Transverse colon (tissue), 4 donors: ENCODE data around the gene MAD2L1BP. TPM values are rescaled to one million over a fixed set of nuclear protein-coding genes. Genes with fewer than 3 reads are reported as not detected.

Experiments used
- DNase-seq: peaks from one replicate; pipeline ENCODE4 v3.0.0-alpha.2; 2019
- H3K27ac ChIP-seq, 4 donors: fragments of 200-600 bp; sonication (generic); 2 replicates each; pipeline ENCODE4 v1.5.1; 2016 to 2018; ENCODE audit warnings: inconsistent platforms in 4 of 4
- H3K27me3 ChIP-seq: fragments of 200-600 bp; sonication (generic); 2 replicates; pipeline ENCODE4 v1.5.1; 2017; ENCODE audit warnings: inconsistent platforms
- H3K36me3 ChIP-seq, 4 donors: fragments of 200-600 bp; sonication (generic); 2 replicates each; pipeline ENCODE4 v1.5.1; 2017 to 2019; ENCODE audit warnings: inconsistent platforms in 4 of 4
- H3K4me1 ChIP-seq, 4 donors: fragments of 200-600 bp; sonication (generic); 2 replicates each; pipeline ENCODE4 v1.5.1; 2017 to 2020; ENCODE audit warnings: inconsistent platforms in 4 of 4
- H3K4me3 ChIP-seq, 4 donors: fragments of 200-600 bp; sonication (generic); 1 replicate in 1 of 4; 2 replicates in 3 of 4; pipeline versions ENCODE4 v1.5.1 to v1.6.1; 2017 to 2019; ENCODE audit warnings: inconsistent platforms in 4 of 4
- H3K9me3 ChIP-seq, 2 donors: fragments of 200-600 bp; sonication (generic); 2 replicates each; pipeline ENCODE4 v1.5.1; 2017 to 2019; ENCODE audit warnings: inconsistent platforms in 2 of 2
- CTCF ChIP-seq, 5 experiments: fragments of 200-600 bp in 3 of 5; fragments of 450-650 bp in 2 of 5; sonication (generic) in 3 of 5; IDR thresholded peaks; 1 replicate in 2 of 5; 2 replicates in 3 of 5; pipeline ENCODE4 v1.5.1; 2016 to 2017; ENCODE audit warnings: antibody characterized with exemption in 5 of 5, inconsistent platforms in 3 of 5, mild to moderate bottlenecking in 2 of 5, moderate library complexity in 1 of 5
- EP300 ChIP-seq: sonication (generic); formaldehyde crosslinking; IDR thresholded peaks from one replicate; pipeline ENCODE4 v1.6.1; 2017; ENCODE audit warnings: antibody characterized with exemption, low read depth
- POLR2A ChIP-seq: fragments of 450-650 bp; IDR thresholded peaks from one replicate; pipeline ENCODE4 v1.6.1; 2016; ENCODE audit warnings: antibody characterized with exemption, mild to moderate bottlenecking, moderate library complexity
- POLR2AphosphoS5 ChIP-seq, 3 donors: sonication (generic); formaldehyde crosslinking; IDR thresholded peaks; one replicate each; pipeline ENCODE4 v1.6.1; 2016; ENCODE audit warnings: antibody characterized with exemption in 3 of 3
- WGBS, 2 donors: methylation state at CpG; one replicate each; pipeline ENCODE4 v1.1.5; 2018; ENCODE audit warnings: low coverage in 1 of 2; 5-methylcytosine and 5-hydroxymethylcytosine counted together
- in situ Hi-C, 4 donors: fragments of 200-750 bp; cut with MboI; loops; one replicate each; pipeline versions ENCODE4 v1.15.0 to v1.15.1; 2017; ENCODE audit warnings: low sequenced_read_pairs in 3 of 4, low pct_ligation_motif_present in 1 of 4, low pct_unique_long_range_greater_than_20kb in 1 of 4
- intact Hi-C: fragments of 100-400 bp; cut with DNase I; formaldehyde crosslinking; loops from one replicate; pipeline ENCODE4 v1.15.1; 2023; ENCODE audit warnings: low total_unique reads
- total RNA-seq, 4 donors: library from RNA; depleted of rRNA; stranded (reverse); fragments of >200 nt; gene quantifications; one replicate each; pipeline ENCODE4 v1.1.0, GENCODE V29; 2016

MAD2L1BP gene
- total RNA-seq, 4 donors from 2014 or later: 10.0 to 61.0 (median 42.4) TPM

GRCh38 chr6:43678341-43678740 lies 42.7 kb downstream of the MAD2L1BP start:
- peaks cover 0 to 40% (median 13%) of the 10 kb centered on the region in 4 donors for H3K36me3 ChIP-seq
- in situ Hi-C loops: no loop called here
- intact Hi-C loops: no loop called here

DNA sequence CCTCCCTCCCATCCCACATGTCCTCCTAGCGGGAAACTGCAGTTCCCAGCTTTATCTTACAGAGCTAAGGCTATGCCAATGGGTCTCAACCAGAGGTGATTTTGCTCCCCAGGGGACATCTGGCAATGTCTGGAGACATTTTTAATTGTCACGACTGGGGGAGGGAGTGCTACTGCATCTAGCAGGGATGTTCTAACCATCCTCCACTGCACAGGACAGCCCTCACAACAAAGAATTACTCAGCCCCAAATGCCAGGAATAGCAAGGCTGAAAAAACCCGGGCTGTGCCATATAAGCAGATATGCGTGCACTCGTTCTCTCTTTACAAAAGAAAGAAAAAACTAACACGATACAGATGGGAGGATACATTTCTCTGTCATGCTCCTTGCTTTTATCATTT lies 43.4 kb downstream of the MAD2L1BP start:
- no peak for TF ChIP-seq POLR2A
- TF ChIP-seq POLR2AphosphoS5 (IDR thresholded peaks at IDR 0.05): no peak
- TF ChIP-seq CTCF (IDR thresholded peaks at IDR 0.05): no peak
- no peak for TF ChIP-seq EP300
- H3K9me3 ChIP-seq: no peaks in the 10 kb centered on the region
- intact Hi-C loops (no loop called here), in situ Hi-C loops (no loop called here)
- 85% methylated on average over 6 of the region's 6 CpGs; no CpG with 5 or more reads in 1 of the 2 donors for WGBS, 2 donors
- no peaks in the 10 kb centered on the region for H3K27me3 ChIP-seq
- no peak for DNase-seq
- H3K4me1 ChIP-seq: peaks cover 0 to 48% (median 38%) of the 10 kb centered on the region in 4 donors
- H3K4me3 ChIP-seq: no peak overlapping the region
- peaks cover 0 to 35% (median 10%) of the 10 kb centered on the region in 4 donors for H3K36me3 ChIP-seq
- no peak overlapping the region for H3K27ac ChIP-seq

More at GRCh38 chr6:43678341-43678740, 42.7 kb downstream of the MAD2L1BP start:
- H3K27ac ChIP-seq: peak overlapping the region; percentile 20 to 70 (median 48)
- no peaks in the 10 kb centered on the region for H3K9me3 ChIP-seq
- H3K27me3 ChIP-seq: no peaks in the 10 kb centered on the region
- TF ChIP-seq POLR2AphosphoS5 (IDR thresholded peaks at IDR 0.05) (no peak), POLR2A (no peak), CTCF (IDR thresholded peaks at IDR 0.05) (no peak), EP300 (no peak)
- 93% methylated on average over 7 of the region's 7 CpGs; no CpG with 5 or more reads in 1 of the 2 donors for WGBS, 2 donors
- no peak overlapping the region for H3K4me3 ChIP-seq
- H3K4me1 ChIP-seq: peaks cover 0 to 44% (median 31%) of the 10 kb centered on the region in 4 donors
- no peak for DNase-seq

DNA sequence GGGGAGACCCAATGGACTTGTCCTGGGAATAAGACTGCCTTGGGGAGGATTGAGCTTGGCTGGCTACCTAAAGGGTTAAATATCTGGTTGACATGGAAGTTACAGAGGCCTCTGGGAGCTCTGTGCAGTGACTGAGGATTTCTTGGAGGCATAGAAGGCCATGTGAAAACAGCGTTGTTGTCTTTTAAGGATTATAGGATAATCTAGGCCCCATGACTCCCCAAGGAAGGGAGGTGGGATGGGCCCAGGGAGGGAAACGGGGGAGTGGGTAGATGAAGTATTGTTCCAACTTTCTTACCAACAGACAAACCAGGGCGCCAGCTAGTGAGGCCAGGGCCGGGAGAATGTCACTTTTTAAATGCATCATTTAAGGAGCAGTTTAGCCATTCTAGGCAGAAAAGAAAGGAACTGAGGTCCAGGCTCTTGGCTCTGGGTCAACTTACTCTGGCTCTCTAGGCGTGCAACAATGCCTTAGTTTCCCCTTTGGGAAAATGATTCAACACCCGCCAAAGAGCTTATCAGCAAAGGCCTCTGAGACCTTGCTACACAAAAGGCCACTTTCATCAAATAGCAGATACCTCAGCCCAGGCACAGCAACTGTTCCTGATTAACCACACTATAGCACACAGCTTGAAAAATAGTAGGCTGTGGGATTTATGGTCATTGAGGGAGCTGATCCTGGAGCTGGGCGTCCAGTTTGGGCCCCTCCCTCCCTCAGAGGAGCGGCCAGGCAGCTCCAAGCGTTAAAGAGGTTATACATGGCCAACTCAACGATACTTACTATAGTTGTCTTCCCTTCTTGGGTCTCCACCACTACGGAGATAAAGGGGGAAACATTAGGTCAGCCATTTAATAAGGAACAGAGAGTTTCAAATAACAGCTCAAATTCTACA lies 44.9 kb downstream of the MAD2L1BP start:
- peaks cover 0 to 56% (median 45%) of the 10 kb centered on the region in 4 donors for H3K4me1 ChIP-seq
- WGBS, 2 donors: 41 to 61% methylated on average over 6 to 11 of the region's 11 CpGs
- H3K36me3 ChIP-seq: peaks cover 0 to 20% (median 2%) of the 10 kb centered on the region in 4 donors

More for the DNA sequence above, 44.9 kb downstream of the MAD2L1BP start:
- no peak for DNase-seq
- TF ChIP-seq CTCF (IDR thresholded peaks at IDR 0.05) (no peak), POLR2AphosphoS5 (IDR thresholded peaks at IDR 0.05) (no peak), POLR2A (no peak), EP300 (no peak)
- Histone ChIP-seq H3K27ac (peak overlapping the region in 3 of 4 donors; percentile 36 to 66 (median 64)), H3K9me3 (no peaks in the 10 kb centered on the region), H3K27me3 (no peaks in the 10 kb centered on the region), H3K4me3 (no peak overlapping the region)
- intact Hi-C loops: no loop called here
- in situ Hi-C loops: no loop called here
